NB4 (cell line): ENCODE results near the gene SMDT1.
A peak's percentile ranks its signal among the peaks of the same experiment; 100 is the strongest.
"Not testable (repeated sequence)": the region's sequence is repeated elsewhere in the genome, so short reads cannot be mapped to it uniquely, and the experiment has no call there.

Source experiments
- POLR2A ChIP-seq: IDR thresholded peaks from 2 replicates; pipeline ENCODE4 v1.6.1; 2011; ENCODE audit warnings: mild to moderate bottlenecking; ENCODE audit not compliant: insufficient read length; ENCODE audit errors: extremely low read depth
- TF ChIP-seq, protein P1 (sequence below): IDR thresholded peaks from one replicate; pipeline ENCODE4 v1.5.1; 2012; ENCODE audit warnings: low read depth, low read length

DNA sequence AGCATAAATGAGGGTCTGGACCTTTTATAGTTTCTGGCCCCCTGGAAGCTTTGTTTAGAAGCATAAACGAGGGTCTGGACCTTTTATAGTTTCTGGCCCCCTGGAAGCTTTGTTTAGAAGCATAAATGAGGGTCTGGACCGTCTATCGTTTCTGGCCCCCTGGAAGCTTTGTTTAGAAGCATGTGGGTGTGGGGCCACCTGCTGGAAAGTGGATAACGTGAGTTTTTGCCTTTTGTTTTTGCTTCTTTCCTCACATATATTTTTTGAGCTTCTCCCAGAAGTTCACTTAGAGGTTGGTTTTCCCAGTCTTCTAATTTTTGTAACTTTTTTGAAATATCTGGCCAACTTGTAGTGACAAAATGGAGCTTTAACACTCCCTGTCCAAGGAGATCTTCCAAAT, 33.3 kb downstream of the SMDT1 start:
- TF ChIP-seq, protein P1, sequence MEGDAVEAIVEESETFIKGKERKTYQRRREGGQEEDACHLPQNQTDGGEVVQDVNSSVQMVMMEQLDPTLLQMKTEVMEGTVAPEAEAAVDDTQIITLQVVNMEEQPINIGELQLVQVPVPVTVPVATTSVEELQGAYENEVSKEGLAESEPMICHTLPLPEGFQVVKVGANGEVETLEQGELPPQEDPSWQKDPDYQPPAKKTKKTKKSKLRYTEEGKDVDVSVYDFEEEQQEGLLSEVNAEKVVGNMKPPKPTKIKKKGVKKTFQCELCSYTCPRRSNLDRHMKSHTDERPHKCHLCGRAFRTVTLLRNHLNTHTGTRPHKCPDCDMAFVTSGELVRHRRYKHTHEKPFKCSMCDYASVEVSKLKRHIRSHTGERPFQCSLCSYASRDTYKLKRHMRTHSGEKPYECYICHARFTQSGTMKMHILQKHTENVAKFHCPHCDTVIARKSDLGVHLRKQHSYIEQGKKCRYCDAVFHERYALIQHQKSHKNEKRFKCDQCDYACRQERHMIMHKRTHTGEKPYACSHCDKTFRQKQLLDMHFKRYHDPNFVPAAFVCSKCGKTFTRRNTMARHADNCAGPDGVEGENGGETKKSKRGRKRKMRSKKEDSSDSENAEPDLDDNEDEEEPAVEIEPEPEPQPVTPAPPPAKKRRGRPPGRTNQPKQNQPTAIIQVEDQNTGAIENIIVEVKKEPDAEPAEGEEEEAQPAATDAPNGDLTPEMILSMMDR = peak; percentile 8
- TF ChIP-seq POLR2A = not testable (repeated sequence)
